DLD1 (cell line): Measurements from ENCODE around the gene MEP1B.
"Not testable (repeated sequence)": the region's sequence is repeated elsewhere in the genome, so short reads cannot be mapped to it uniquely, and the experiment has no call there.

ENCODE experiments used
- in situ Hi-C: cut with HindIII; loops from 2 replicates; pipeline ENCODE4 v1.10.0; 2017; ENCODE audit warnings: low sequenced_read_pairs

MEP1B gene

GRCh38 chr18:32189790-32190189, at the start of gene MEP1B:
MEP1B (plus strand) TSS chr18:32190039; CDS start chr18:32190071, 32 bp downstream.
- in situ Hi-C loops = no loop called here

GRCh38 chr18:32148185-32148870, 41.5 kb upstream of the MEP1B start:
- in situ Hi-C loops = no loop called here

- in situ Hi-C loops = no loop called here
These were observed 37.0 kb upstream of the MEP1B start for GRCh38 chr18:32152705-32153448.

GRCh38 chr18:32156855-32157254, 33.0 kb upstream of the MEP1B start:
- in situ Hi-C loops = no loop called here

GRCh38 chr18:32157580-32157979, 32.3 kb upstream of the MEP1B start:
- in situ Hi-C loops = no loop called here

GRCh38 chr18:32158108-32158624, 31.7 kb upstream of the MEP1B start:
- in situ Hi-C loops = no loop called here

- in situ Hi-C loops = not testable (repeated sequence)
These were observed 31.2 kb upstream of the MEP1B start for GRCh38 chr18:32158631-32159030.

- in situ Hi-C loops = loop anchor here (10.0 kb wide), 1 partner anchor 384 kb away; no protein-coding TSS in a partner anchor
These were observed 29.3 kb upstream of the MEP1B start for GRCh38 chr18:32160547-32160946.

GRCh38 chr18:32167980-32168730, 21.7 kb upstream of the MEP1B start:
- in situ Hi-C loops = loop anchor here (10.0 kb wide), 1 partner anchor 377 kb away; no protein-coding TSS in a partner anchor

GRCh38 chr18:32173654-32174053, 16.2 kb upstream of the MEP1B start:
- in situ Hi-C loops = no loop called here

GRCh38 chr18:32174719-32175118, 15.1 kb upstream of the MEP1B start:
- in situ Hi-C loops = no loop called here

- in situ Hi-C loops = no loop called here
These were observed 14.6 kb upstream of the MEP1B start for GRCh38 chr18:32175265-32175664.

GRCh38 chr18:32176745-32177144, 13.1 kb upstream of the MEP1B start:
- in situ Hi-C loops = not testable (repeated sequence)

GRCh38 chr18:32177530-32177929, 12.3 kb upstream of the MEP1B start:
- in situ Hi-C loops = no loop called here

GRCh38 chr18:32183503-32183902, 6.3 kb upstream of the MEP1B start:
- in situ Hi-C loops = no loop called here

- in situ Hi-C loops = no loop called here
These were observed 370 bp downstream of the MEP1B start for GRCh38 chr18:32190209-32190608.

GRCh38 chr18:32195881-32196815, 6.3 kb downstream of the MEP1B start:
- in situ Hi-C loops = no loop called here

GRCh38 chr18:32200766-32201165, 10.9 kb downstream of the MEP1B start:
- in situ Hi-C loops = no loop called here

- in situ Hi-C loops = no loop called here
These were observed 12.3 kb downstream of the MEP1B start for GRCh38 chr18:32201948-32202672.

GRCh38 chr18:32208023-32208422, 18.2 kb downstream of the MEP1B start:
- in situ Hi-C loops = no loop called here
